Body of pancreas (tissue), 4 donors: Measurements from ENCODE around the gene DNAAF2. TPM values are rescaled to one million over a fixed set of nuclear protein-coding genes. Genes with fewer than 3 reads are reported as not detected.

Experiments used
- ATAC-seq: fragments of 150-250 bp; one replicate; pipeline ENCODE4 v1.9.1; 2016
- DNase-seq, 4 donors: peaks; one replicate each; pipeline ENCODE4 v3.0.0-alpha.2; 2019
- H3K27ac ChIP-seq, 4 donors: fragments of 200-600 bp; sonication (generic); 1 replicate in 3 of 4; 2 replicates in 1 of 4; pipeline versions ENCODE4 v1.5.1 to v1.6.1; 2016 to 2019; ENCODE audit warnings: mild to moderate bottlenecking in 1 of 4, mixed read lengths in 1 of 4, moderate library complexity in 1 of 4
- H3K27me3 ChIP-seq, 2 donors: fragments of 200-600 bp; sonication (generic); one replicate each; pipeline ENCODE4 v1.6.0; 2016; ENCODE audit warnings: mild to moderate bottlenecking in 1 of 2
- H3K36me3 ChIP-seq, 2 donors: fragments of 200-600 bp; sonication (generic); replicated peaks in 1 of 2; 2 replicates each; pipeline ENCODE4 v1.5.1; 2016; ENCODE audit warnings: low read depth in 2 of 2; ENCODE audit not compliant: insufficient read depth in 1 of 2
- H3K4me1 ChIP-seq: fragments of 200-600 bp; sonication (generic); one replicate; pipeline ENCODE4 v1.6.0; 2016
- H3K4me3 ChIP-seq, 2 donors: fragments of 200-600 bp; sonication (generic); 1 replicate in 1 of 2; 2 replicates in 1 of 2; pipeline ENCODE4 v1.5.1; 2016 to 2019
- H3K9me3 ChIP-seq, 3 donors: fragments of 200-600 bp; sonication (generic); 1 replicate in 2 of 3; 2 replicates in 1 of 3; pipeline ENCODE4 v1.5.1; 2016
- CTCF ChIP-seq, 7 experiments: fragments of 450-650 bp in 4 of 7; fragments of 200-600 bp in 3 of 7; sonication (generic) in 3 of 7; IDR thresholded peaks; one replicate each; pipeline ENCODE4 v1.5.1; 2016 to 2019; ENCODE audit warnings: antibody characterized with exemption in 7 of 7
- POLR2A ChIP-seq, 3 donors: fragments of 450-650 bp; IDR thresholded peaks; one replicate each; pipeline ENCODE4 v1.6.1; 2016; ENCODE audit warnings: antibody characterized with exemption in 3 of 3, mild to moderate bottlenecking in 2 of 3
- WGBS, 2 donors: methylation state at CpG; one replicate each; pipeline ENCODE4 v1.1.5; 2017; 5-methylcytosine and 5-hydroxymethylcytosine counted together
- intact Hi-C: fragments of 100-400 bp; cut with DNase I; formaldehyde crosslinking; loops from one replicate; pipeline ENCODE4 v1.15.1; 2023
- total RNA-seq, 2 donors: library from RNA; depleted of rRNA; stranded (reverse); fragments of >200 nt; gene quantifications; one replicate each; pipeline ENCODE4 v1.1.0, GENCODE V29; 2016

The DNAAF2 gene
- total RNA-seq, 2 donors from 2014 or later: 14.8 to 18.5 TPM

GRCh38 chr14:49617852-49618519 lies 17.1 kb downstream of the DNAAF2 start:
- Histone ChIP-seq H3K27me3 (no peaks in the 10 kb centered on the region), H3K9me3 (no peaks in the 10 kb centered on the region), H3K4me1 (peaks cover 27% of the 10 kb centered on the region), H3K4me3 (no peak overlapping the region), H3K36me3 (peaks cover 0 to 6% of the 10 kb centered on the region in 2 donors), H3K27ac (no peak overlapping the region)
- TF ChIP-seq CTCF (IDR thresholded peaks at IDR 0.05) (no peak), POLR2A (IDR thresholded peaks at IDR 0.05) (no peak)
- DNase-seq (no peak), ATAC-seq (no peak)
- WGBS, 2 donors: 79 to 88% methylated on average over 6 of the region's 6 CpGs
- intact Hi-C loops: no loop called here

GRCh38 chr14:49615776-49616175 lies 19.3 kb downstream of the DNAAF2 start:
- intact Hi-C loops: no loop called here
- H3K27ac ChIP-seq: no peak overlapping the region
- DNase-seq: no peak
- peaks cover 13% of the 10 kb centered on the region for H3K4me1 ChIP-seq
- no peaks in the 10 kb centered on the region for H3K9me3 ChIP-seq
- H3K27me3 ChIP-seq: no peaks in the 10 kb centered on the region
- H3K36me3 ChIP-seq: peaks cover 0 to 6% of the 10 kb centered on the region in 2 donors
- TF ChIP-seq CTCF (IDR thresholded peaks at IDR 0.05) (no peak), POLR2A (IDR thresholded peaks at IDR 0.05) (no peak)
- no peak for ATAC-seq
- H3K4me3 ChIP-seq: no peak overlapping the region
- 76 to 81% methylated on average over 6 of the region's 6 CpGs for WGBS, 2 donors

GRCh38 chr14:49614196-49614595 lies 20.8 kb downstream of the DNAAF2 start:
- H3K4me1 ChIP-seq: peaks cover 13% of the 10 kb centered on the region
- H3K36me3 ChIP-seq: peaks cover 0 to 6% of the 10 kb centered on the region in 2 donors
- H3K27ac ChIP-seq: no peak overlapping the region
- no peak overlapping the region for H3K4me3 ChIP-seq
- H3K27me3 ChIP-seq: no peaks in the 10 kb centered on the region
- no peak for TF ChIP-seq CTCF (IDR thresholded peaks at IDR 0.05)
- no peak for TF ChIP-seq POLR2A (IDR thresholded peaks at IDR 0.05)
- H3K9me3 ChIP-seq: no peaks in the 10 kb centered on the region
- intact Hi-C loops: no loop called here
- no peak for ATAC-seq
- DNase-seq: no peak
- 73 to 77% methylated on average over 2 of the region's 2 CpGs for WGBS, 2 donors

GRCh38 chr14:49612671-49613070 lies 22.4 kb downstream of the DNAAF2 start:
- H3K27ac ChIP-seq: no peak overlapping the region
- peaks cover 3% of the 10 kb centered on the region for H3K4me1 ChIP-seq
- H3K27me3 ChIP-seq: no peaks in the 10 kb centered on the region
- intact Hi-C loops: no loop called here
- 89 to 94% methylated on average over 7 to 8 of the region's 8 CpGs for WGBS, 2 donors
- no peak for ATAC-seq
- no peak overlapping the region for H3K4me3 ChIP-seq
- H3K36me3 ChIP-seq: no peaks in the 10 kb centered on the region
- TF ChIP-seq POLR2A (IDR thresholded peaks at IDR 0.05) (no peak), CTCF (IDR thresholded peaks at IDR 0.05) (no peak)
- no peak for DNase-seq
- H3K9me3 ChIP-seq: no peaks in the 10 kb centered on the region

- no peaks in the 10 kb centered on the region for H3K36me3 ChIP-seq
- TF ChIP-seq POLR2A (IDR thresholded peaks at IDR 0.05) (no peak), CTCF (IDR thresholded peaks at IDR 0.05) (no peak)
- no peak for ATAC-seq
- no peak overlapping the region for H3K4me3 ChIP-seq
- 90 to 95% methylated on average over 4 of the region's 4 CpGs for WGBS, 2 donors
- H3K9me3 ChIP-seq: no peaks in the 10 kb centered on the region
- intact Hi-C loops: no loop called here
- H3K27me3 ChIP-seq: no peaks in the 10 kb centered on the region
- no peaks in the 10 kb centered on the region for H3K4me1 ChIP-seq
- H3K27ac ChIP-seq: no peak overlapping the region
- DNase-seq: no peak
Observed at GRCh38 chr14:49612251-49612650, 22.8 kb downstream of the DNAAF2 start.
